Spleen (tissue), 7 donors: ENCODE results near the gene FMNL3.

Experiments
- CTCF ChIP-seq, 11 experiments: fragments of 200-600 bp in 7 of 11; fragments of 450-650 bp in 4 of 11; sonication (generic) in 4 of 11; IDR thresholded peaks in 8 of 11; conservative IDR thresholded peaks in 3 of 11; 1 replicate in 7 of 11; 2 replicates in 4 of 11; pipeline versions ENCODE4 v1.4.0 to v1.8.0; 2016 to 2021; ENCODE audit warnings: antibody characterized with exemption in 11 of 11, inconsistent platforms in 4 of 11, mild to moderate bottlenecking in 1 of 11
- POLR2A ChIP-seq, 3 donors: fragments of 450-650 bp; IDR thresholded peaks; one replicate each; pipeline ENCODE4 v1.5.1; 2017; ENCODE audit warnings: antibody characterized with exemption in 3 of 3, mild to moderate bottlenecking in 1 of 3
- donor health status: DM: no; HTN: no; CAD: no; lungs with moderate emphysema.
- donor health status: DM: no; HTN: no; CAD: no.
- donor health status: DM: no; HTN: no; CAD: no.

- TF ChIP-seq POLR2A (IDR thresholded peaks at IDR 0.05) = no peak
- TF ChIP-seq CTCF (IDR thresholded peaks at IDR 0.05 in 8 of 11, conservative IDR thresholded peaks at IDR 0.05 in 3 of 11) = no peak
These were observed 5.2 kb downstream of the FMNL3 start for GRCh38 chr12:49702009-49702408.
